Peyer's patch (tissue), 4 donors: ENCODE data around the gene HS3ST3B1.

Experiments used
- POLR2A ChIP-seq, 2 donors: fragments of 450-650 bp; IDR thresholded peaks; one replicate each; pipeline ENCODE4 v1.5.1; 2017; ENCODE audit warnings: antibody characterized with exemption in 2 of 2, mild to moderate bottlenecking in 2 of 2, moderate library complexity in 2 of 2
- TF ChIP-seq, protein P1 (sequence below), 6 experiments: fragments of 450-650 bp in 4 of 6; fragments of 200-600 bp in 2 of 6; sonication (generic) in 1 of 6; IDR thresholded peaks; one replicate each; pipeline ENCODE4 v1.5.1; 2017 to 2019; ENCODE audit warnings: antibody characterized with exemption in 6 of 6, mild to moderate bottlenecking in 3 of 6, moderate library complexity in 1 of 6

DNA sequence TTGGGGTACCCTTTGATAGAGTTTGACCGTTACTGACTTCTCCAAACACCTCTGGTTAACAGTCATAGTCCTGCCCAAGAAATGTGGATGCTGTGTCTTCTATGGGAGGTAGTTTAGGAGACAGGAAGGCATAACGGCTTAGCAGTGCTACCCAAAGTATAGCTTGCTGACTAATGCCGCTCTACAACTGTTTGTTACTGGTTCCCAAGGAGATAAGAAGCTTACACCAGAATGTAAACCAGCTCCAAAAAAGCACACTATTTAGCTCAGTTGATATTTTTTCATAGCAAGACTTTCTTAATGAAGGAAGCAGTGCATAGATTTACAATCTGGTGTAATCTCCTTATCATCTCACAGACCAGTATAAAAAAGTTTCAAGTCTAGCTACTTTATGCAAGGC lies 95.7 kb downstream of the HS3ST3B1 start:
- TF ChIP-seq, protein P1, sequence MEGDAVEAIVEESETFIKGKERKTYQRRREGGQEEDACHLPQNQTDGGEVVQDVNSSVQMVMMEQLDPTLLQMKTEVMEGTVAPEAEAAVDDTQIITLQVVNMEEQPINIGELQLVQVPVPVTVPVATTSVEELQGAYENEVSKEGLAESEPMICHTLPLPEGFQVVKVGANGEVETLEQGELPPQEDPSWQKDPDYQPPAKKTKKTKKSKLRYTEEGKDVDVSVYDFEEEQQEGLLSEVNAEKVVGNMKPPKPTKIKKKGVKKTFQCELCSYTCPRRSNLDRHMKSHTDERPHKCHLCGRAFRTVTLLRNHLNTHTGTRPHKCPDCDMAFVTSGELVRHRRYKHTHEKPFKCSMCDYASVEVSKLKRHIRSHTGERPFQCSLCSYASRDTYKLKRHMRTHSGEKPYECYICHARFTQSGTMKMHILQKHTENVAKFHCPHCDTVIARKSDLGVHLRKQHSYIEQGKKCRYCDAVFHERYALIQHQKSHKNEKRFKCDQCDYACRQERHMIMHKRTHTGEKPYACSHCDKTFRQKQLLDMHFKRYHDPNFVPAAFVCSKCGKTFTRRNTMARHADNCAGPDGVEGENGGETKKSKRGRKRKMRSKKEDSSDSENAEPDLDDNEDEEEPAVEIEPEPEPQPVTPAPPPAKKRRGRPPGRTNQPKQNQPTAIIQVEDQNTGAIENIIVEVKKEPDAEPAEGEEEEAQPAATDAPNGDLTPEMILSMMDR (IDR thresholded peaks at IDR 0.05): no peak
- no peak for TF ChIP-seq POLR2A (IDR thresholded peaks at IDR 0.05)
